Glomerular visceral epithelial cell (primary cell): ENCODE results near the gene SLC52A3.
"Not testable (repeated sequence)": the region's sequence is repeated elsewhere in the genome, so short reads cannot be mapped to it uniquely, and the experiment has no call there.

Source experiments
- DNase-seq: peaks from one replicate; pipeline ENCODE4 v3.0.0-alpha.2; 2016; ENCODE audit errors: extremely low spot score

The SLC52A3 gene

DNA sequence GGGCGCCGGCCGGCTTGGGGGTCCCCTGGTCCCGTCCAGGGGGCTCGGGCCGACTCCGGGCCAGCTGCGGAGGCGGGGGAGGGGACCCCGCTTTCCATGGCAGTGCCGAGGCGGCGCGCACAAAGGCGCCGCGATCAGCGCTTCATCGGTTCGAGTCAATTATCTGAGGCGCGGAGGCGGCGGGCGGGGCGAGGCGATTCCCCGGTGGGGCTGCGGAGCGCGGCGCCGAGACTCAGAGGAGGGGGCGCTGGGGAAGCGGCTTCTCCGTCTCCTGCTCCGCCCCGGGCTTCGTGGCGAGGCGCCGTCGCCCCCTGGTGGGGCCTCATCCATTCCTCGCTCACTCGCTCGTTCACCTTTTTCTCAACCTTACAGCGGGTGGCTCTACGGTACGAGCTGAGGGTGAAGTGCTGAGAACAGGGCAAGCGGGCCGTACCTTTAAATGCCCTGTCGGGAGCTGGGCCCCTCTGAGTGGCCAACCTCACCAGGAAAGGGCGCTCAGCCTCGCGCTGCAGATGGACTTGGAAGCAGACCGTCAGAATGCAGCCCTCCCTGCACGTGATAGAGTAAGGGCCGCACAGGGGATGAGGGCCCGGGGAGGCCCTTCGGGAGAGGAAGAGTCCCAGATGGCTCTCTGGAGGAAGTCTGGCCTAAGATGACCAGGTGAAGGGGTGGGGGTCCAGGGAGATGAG, 39.9 kb downstream of the SLC52A3 start:
- DNase-seq, result peak; percentile 34

DNA sequence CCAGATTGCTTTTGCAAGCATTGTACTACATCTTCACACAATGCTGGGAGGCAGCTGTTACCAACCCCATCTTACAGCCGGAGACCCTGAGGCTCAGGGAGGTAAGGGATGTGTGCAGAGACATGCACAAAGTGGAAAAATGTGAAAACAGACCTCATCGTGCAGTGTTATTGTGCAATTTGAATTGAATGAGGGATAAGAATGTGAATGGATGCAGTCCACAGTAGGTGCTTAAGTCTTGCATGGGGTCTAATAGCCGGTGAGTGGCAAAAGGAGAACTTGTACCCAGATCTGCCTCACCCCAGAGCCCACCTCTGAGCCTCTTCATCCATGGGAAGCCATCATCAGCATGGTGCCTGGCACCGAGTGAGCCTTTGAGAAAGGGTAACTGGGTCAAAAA, 42.1 kb downstream of the SLC52A3 start:
- no peak for DNase-seq

DNA sequence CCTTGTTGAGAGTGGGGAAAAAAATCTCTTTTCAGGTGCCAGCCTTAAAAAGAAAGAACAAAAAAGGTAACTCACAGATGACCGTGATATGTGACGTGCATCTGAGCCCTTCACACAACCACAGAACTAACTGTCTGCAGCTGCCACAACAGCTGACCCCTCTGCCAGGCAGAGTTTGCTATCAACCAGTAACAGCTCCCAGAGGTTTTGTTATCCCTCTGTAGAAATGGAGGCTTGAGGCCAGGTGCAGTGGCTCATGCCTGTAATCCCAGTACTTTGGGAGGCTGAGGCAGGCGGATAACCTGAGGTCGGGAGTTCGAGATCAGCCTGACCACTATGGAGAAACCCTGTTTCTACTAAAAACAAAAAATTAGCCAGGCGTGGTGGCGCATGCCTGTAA, 42.8 kb downstream of the SLC52A3 start:
- no peak for DNase-seq

DNA sequence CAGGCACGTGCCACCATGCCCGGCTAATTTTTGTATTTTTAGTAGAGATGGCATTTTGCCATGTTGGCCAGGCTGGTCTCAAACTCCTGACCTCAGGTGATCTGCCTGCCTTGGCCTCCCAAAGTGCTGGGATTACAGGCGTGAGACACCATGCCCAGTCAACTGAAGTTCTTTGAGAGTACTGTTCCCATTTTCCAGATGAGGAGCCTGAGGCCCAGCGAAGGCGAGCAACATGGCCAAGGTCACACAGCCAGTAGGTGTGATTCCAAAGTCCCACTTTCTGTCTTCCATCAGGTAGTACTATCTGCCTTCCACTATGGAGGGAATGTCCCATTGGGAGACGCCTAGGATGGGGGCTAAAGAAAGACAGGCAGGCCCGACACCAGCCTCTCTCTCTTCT, 43.5 kb downstream of the SLC52A3 start:
- DNase-seq, result not testable (repeated sequence)

DNA sequence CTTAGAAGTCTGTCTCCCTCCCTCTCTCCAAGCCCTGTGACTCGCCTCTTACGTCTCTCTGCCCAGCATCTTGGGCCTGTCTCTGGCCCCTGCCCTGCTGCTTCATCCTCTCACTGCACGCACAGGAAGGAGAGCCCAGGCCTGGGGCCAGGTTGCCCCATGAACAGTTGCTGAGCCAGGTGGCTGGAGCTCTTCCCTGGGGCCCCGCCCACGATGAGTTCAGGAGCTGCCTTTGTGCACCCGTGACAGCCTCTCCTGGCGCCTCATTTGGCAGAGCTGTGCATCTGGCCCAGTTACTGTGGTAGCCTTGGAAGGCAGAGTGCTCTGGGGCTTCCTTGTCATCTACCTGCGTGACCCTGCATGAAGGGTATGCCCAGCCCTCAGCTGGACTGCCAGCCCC, 44.5 kb downstream of the SLC52A3 start:
- DNase-seq, result no peak

DNA sequence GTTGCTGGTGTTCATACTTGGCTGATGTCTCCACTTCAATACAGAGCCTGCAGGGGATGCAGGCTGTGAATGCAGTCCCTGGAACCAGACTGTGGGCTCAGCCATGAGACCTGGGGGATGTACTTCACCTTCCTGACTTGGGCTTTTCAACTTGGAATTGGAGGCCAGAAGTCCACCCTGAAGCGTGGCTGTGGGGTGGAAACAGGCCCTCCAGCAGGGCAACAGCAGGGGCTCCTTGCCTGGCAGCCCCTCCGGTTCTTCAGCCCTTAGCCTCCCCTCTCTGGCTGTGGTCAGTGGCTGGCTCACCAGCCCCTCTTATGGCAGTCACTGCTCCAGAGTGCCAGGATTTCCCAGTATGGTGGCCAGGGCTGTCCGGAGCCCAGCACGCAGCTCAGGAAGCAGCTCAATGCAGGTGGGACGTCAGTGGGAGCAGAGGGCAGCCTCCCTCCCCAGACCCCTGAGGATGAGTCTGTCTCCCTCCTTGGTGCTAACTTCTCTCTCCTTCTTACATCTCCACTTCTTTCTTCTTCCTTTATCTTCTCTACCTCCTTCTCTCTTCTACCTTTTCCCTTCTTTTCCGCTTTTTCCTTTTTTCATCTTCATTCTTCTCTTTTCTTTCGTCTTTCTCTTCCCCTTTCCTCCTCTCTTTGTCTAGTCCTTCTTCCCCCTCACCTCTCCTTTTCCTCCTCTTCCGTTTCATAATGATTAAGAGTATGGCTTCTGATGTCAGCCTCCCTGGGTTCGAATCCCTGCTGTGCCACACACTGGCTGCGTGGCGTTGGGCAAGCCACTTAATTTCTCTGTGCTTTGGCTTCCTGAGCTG, 45.3 kb downstream of the SLC52A3 start:
- DNase-seq, result no peak

DNA sequence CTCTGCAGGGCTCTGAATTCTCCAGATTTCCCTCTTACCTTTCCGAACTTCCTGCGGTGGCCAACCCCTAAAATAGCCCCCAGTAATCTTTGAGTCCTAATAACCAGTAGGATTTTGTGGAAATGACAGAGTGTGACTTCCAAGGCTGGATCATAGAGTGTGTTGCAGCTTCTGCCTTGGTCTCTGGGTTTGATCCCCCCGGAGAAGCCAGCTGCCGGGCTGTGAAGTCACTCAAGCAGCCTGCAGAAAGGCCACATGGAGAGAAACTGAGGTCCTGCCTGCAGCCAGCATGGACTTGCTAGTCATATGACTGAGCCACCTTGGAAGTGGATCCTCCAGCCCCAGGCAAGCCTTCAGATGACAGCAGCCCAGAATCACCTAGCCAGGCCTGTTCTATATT, 46.4 kb downstream of the SLC52A3 start:
- no peak for DNase-seq

DNA sequence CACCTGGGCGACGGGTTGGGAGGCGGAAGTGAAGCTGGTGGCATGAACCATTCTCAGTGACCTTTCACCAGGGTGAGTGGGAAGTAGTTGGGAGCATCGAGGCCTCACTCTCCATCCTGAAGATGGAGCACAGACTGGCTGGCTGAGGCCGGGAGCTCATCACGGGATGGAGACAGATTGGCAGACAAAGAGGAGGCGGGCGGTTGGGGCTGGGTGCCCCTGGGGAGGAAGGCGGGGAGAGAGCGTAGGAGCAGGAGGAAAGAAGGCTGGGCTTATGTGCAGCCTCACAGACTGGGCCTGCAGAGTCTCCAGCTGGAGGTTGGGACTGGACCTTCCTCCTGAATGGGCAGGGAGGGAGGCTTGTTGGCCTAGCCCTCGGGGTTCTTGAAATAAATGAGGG, 48.5 kb downstream of the SLC52A3 start:
- no peak for DNase-seq

DNA sequence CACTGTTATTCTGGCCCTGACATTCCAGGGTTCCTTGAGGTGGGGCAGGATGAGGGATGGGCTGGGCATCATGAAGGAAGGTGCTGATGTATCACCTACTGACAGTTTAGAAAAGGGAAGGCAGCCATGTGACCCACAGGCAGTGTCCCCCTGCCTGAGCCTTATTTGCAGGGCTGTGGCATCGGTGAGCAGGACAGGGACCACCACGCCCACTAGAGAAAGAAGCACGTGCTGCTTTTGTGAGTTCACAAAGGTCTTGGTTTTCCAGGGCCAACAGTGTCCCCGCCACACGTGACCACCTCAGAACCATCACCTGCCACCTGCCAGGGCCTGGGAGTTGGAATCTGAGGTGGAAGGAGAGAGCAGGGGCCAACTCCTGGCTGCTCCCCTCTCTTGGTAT, 49.2 kb downstream of the SLC52A3 start:
- DNase-seq, result no peak

DNA sequence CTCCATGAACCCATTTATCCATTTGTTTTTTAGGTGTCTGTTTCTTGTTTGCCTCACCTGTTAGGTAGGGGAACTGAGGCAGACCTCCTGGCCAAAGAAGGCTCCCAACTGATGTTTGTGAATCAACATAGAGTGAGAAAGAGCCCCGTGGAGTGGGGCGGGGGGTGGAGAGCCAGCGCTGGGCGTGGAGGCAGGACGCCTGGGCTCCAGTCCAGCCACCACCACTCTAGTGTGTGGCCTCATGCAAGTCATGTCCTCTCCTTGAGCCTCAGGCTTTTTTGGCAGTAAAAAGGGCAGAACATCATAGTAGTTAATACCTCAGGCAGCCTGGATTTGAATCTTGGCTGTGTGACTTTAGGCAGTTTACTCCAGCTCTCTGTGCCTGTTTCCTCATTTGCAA, 50.5 kb downstream of the SLC52A3 start:
- no peak for DNase-seq

DNA sequence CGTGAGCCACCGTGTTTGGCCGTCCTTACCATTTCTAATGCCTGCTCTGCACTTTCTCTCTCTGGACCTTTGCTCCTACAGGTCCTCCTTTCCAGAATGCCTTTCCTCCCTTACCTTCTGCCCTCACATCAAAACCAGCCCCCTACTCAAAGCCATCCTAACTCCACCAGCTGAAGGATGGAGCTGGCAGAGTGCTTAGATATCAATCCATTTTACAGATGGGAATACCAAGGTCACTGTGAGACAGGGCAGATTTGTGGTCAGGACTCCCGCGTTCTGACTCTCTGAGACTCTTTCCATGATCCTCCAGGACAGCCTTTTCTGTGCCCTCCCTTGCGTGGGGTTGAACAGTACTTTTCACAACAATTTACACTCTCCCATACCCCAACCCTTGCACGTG, 51.0 kb downstream of the SLC52A3 start:
- DNase-seq, result no peak

DNA sequence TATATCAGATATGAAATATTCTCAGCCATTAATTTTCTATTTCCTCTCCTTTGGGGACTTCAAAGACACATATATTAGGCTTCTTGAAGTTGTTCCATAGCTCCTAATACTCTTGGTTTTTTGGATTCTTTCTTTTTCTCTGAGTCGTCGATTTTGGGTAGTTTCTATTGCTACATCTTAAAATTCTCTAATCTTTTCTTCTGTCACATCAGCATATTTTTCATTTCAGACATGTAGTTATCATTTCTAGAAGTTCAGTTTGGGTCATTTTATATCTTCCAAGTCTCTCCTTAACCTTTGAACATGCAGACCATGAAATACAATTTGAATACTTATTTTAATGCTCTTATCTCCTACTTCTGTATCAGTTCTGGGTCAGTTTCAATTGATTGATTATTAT, 53.8 kb downstream of the SLC52A3 start:
- no peak for DNase-seq

DNA sequence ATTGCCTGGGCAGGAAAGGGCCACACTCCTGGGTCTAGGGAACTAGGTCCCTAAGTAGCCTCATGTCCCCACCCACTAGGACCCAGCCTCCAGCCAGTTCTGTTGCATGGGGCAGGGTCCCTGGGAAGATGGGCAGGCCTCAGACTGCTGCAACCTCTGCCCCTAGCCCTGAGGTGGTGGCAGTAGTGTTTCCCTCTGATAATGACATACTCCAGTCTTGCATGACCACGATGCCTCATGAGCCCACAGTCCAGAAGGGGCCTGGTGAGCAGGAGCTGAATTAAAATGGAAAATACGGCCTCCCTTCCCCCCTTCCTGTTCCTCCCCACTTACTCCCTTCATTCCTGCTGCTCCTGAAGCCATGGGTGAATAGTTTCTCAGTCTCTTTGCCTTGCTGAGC, 56.7 kb downstream of the SLC52A3 start:
- no peak for DNase-seq

DNA sequence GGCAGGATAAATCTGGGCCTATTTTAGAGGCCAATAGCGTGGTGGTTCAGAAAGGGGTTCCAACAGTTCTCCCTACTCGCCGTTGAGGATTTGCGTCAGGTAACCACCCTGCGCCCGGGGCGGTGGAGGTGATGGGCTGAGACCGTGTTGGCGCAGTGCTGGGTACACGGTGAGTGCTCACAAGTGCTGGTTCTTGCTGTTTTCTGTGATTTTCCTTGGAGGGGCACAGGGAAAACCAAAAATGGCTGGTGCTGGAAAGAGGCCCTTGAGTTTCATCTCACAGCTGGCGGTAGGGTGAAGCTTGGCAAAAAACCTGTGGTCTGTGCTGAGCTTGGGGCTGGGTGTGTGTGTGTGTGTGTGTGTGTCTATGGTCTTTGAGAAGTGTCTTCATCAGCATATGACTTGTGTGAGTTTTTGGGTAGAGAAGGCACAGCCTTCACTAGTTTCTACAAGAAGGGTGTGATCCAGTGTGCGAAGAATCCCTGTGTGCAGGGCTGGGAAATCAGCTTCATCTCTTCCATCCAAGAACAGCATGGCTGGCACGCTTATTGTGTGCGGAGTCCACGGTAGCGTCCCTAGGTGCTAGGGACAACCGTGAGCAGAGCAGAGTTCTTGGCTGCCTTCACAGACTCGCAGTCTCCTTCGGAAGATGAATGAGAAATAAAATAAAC, 57.4 kb downstream of the SLC52A3 start:
- no peak for DNase-seq
